Adrenal gland (tissue), 12 donors: Measurements from ENCODE around the gene SFI1. TPM values are rescaled to one million over a fixed set of nuclear protein-coding genes. Genes with fewer than 3 reads are reported as not detected.
A peak's percentile ranks its signal among the peaks of the same experiment; 100 is the strongest.

Source experiments
- DNase-seq, 7 donors: peaks; one replicate each; pipeline ENCODE4 v3.0.0-alpha.2; 2019 to 2020
- H3K27ac ChIP-seq, 5 donors: fragments of 200-600 bp; sonication (generic) in 4 of 5; 1 replicate in 3 of 5; 2 replicates in 2 of 5; pipeline versions ENCODE4 v1.5.1 to v1.8.0; 2016 to 2020; ENCODE audit warnings: mild to moderate bottlenecking in 1 of 5
- H3K27me3 ChIP-seq: fragments of 200-600 bp; 2 replicates; pipeline ENCODE4 v1.8.0; 2021
- H3K36me3 ChIP-seq, 2 donors: fragments of 200-600 bp; replicated peaks in 1 of 2; 1 replicate in 1 of 2; 2 replicates in 1 of 2; pipeline versions ENCODE4 v1.5.1 to v1.8.0; 2018 to 2022
- H3K4me1 ChIP-seq, 2 donors: fragments of 200-600 bp; replicated peaks in 1 of 2; 1 replicate in 1 of 2; 2 replicates in 1 of 2; pipeline versions ENCODE4 v1.5.1 to v1.8.0; 2018 to 2021
- H3K4me3 ChIP-seq, 4 donors: fragments of 200-600 bp; sonication (generic) in 3 of 4; one replicate each; pipeline ENCODE4 v1.5.1; 2016 to 2018
- H3K9me3 ChIP-seq, 3 donors: fragments of 200-600 bp; sonication (generic) in 1 of 3; replicated peaks in 1 of 3; 1 replicate in 2 of 3; 2 replicates in 1 of 3; pipeline versions ENCODE4 v1.5.1 to v1.8.0; 2016 to 2021
- CTCF ChIP-seq, 6 experiments: fragments of 450-650 bp in 4 of 6; fragments of 200-600 bp in 2 of 6; sonication (generic) in 1 of 6; IDR thresholded peaks; 1 replicate in 5 of 6; 2 replicates in 1 of 6; pipeline versions ENCODE4 v1.5.1 to v1.8.0; 2016 to 2021; ENCODE audit warnings: antibody characterized with exemption in 6 of 6, mild to moderate bottlenecking in 2 of 6, moderate library complexity in 1 of 6
- POLR2A ChIP-seq, 2 donors: fragments of 450-650 bp; IDR thresholded peaks; one replicate each; pipeline ENCODE4 v1.6.1; 2017; ENCODE audit warnings: antibody characterized with exemption in 2 of 2, mild to moderate bottlenecking in 2 of 2, moderate library complexity in 1 of 2
- WGBS, 4 donors: extraction: QIAGEN DNeasy Blood & Tissue Kit in 2 of 4; methylation state at CpG; one replicate each; pipeline versions ENCODE4 v1.1.5 to v1.1.7; 2013 to 2017; 5-methylcytosine and 5-hydroxymethylcytosine counted together
- intact Hi-C, 2 donors: fragments of 100-400 bp; cut with DNase I; formaldehyde crosslinking; loops; one replicate each; pipeline versions ENCODE4 v1.14.1 to v1.15.0; 2022 to 2023
- polyA plus RNA-seq, 3 donors: library from polyadenylated mRNA; stranded (reverse); fragments of 200-250 nt in 2 of 3; fragments of 350-450 nt in 1 of 3; fragmentation: Illumina TruSeq in 1 of 3; extraction: RNeasy Lipid Tissue Mini Kit (QIAGEN cat#74804) in 1 of 3; gene quantifications; one replicate each; pipeline ENCODE4 v1.2.3, GENCODE V29; 2013 to 2014
- total RNA-seq, 9 donors: library from RNA; depleted of rRNA in 4 of 9; stranded (reverse); fragments of >200 nt in 4 of 9; fragments of 120-200 nt in 1 of 9; fragmentation: NEBNext Ultra II Directional in 1 of 9; extraction: Animal tissue kit (Norgen Biotek cat#: 25700) in 1 of 9; gene quantifications; one replicate each; pipeline versions ENCODE4 v1.1.0 to v1.2.4, GENCODE V29; 2013 to 2023
- donor health status: healthy with polysubstance abuse.
- donor health status: Bipolar disorder and iron deficiency.
- donor health status: DM: yes; HTN: yes; CAD: no.
- donor health status: DM: no; HTN: no; CAD: no.
- donor health status: DM: no; HTN: no; CAD: no.
- donor health status: DM: yes; HTN: yes; CAD: no.

Gene SFI1
- total and polyA plus RNA-seq, 12 donors = 13.4 to 130 (median 33.1) TPM

- WGBS, 4 donors = 75 to 81% (median 77%) methylated on average over 3 of the region's 3 CpGs
Measured at GRCh38 chr22:31583861-31584485, 87.6 kb downstream of the SFI1 start.

GRCh38 chr22:31584804-31585160 is 88.4 kb downstream of the SFI1 start:
- Histone ChIP-seq H3K9me3 (no peaks in the 10 kb centered on the region), H3K27ac (peak overlapping the region in 3 of 5 donors; percentile 1 to 89 (median 39)), H3K4me3 (no peak overlapping the region), H3K4me1 (peaks cover 10 to 13% of the 10 kb centered on the region in 2 donors), H3K36me3 (peaks cover 0 to 13% of the 10 kb centered on the region in 2 donors), H3K27me3 (no peaks in the 10 kb centered on the region)
- WGBS, 4 donors = 88 to 92% (median 90%) methylated on average over 5 of the region's 5 CpGs
- intact Hi-C loops = no loop called here
- DNase-seq = no peak
- TF ChIP-seq POLR2A (IDR thresholded peaks at IDR 0.05) (no peak), CTCF (IDR thresholded peaks at IDR 0.05) (no peak)

More at GRCh38 chr22:31583861-31584485, 87.6 kb downstream of the SFI1 start:
- H3K4me3 ChIP-seq = no peak overlapping the region
- TF ChIP-seq CTCF (IDR thresholded peaks at IDR 0.05) (no peak), POLR2A (IDR thresholded peaks at IDR 0.05) (no peak)
- peaks cover 0 to 13% of the 10 kb centered on the region in 2 donors for H3K36me3 ChIP-seq
- H3K9me3 ChIP-seq = no peaks in the 10 kb centered on the region
- no peak for DNase-seq
- H3K27ac ChIP-seq = peak overlapping the region in 3 of 5 donors; percentile 1 to 89 (median 39)
- H3K27me3 ChIP-seq = no peaks in the 10 kb centered on the region
- intact Hi-C loops = no loop called here
- peaks cover 10 to 13% of the 10 kb centered on the region in 2 donors for H3K4me1 ChIP-seq

- Histone ChIP-seq H3K27ac (peak overlapping the region in 4 of 5 donors; percentile 1 to 89 (median 52)), H3K4me3 (no peak overlapping the region), H3K27me3 (no peaks in the 10 kb centered on the region), H3K9me3 (no peaks in the 10 kb centered on the region), H3K4me1 (peaks cover 10 to 13% of the 10 kb centered on the region in 2 donors), H3K36me3 (peaks cover 0 to 13% of the 10 kb centered on the region in 2 donors)
- no peak for TF ChIP-seq CTCF (IDR thresholded peaks at IDR 0.05)
- TF ChIP-seq POLR2A (IDR thresholded peaks at IDR 0.05) = no peak
- 48 to 61% (median 56%) methylated on average over 3 of the region's 3 CpGs for WGBS, 4 donors
- peak in 1 of 7 donors; percentile 24 for DNase-seq
- intact Hi-C loops = no loop called here
Measured at GRCh38 chr22:31585161-31585859, 89.0 kb downstream of the SFI1 start.

GRCh38 chr22:31586137-31586920 is 90.0 kb downstream of the SFI1 start:
- H3K27ac ChIP-seq = peak overlapping the region in 3 of 5 donors; percentile 39 to 89 (median 65)
- intact Hi-C loops = no loop called here
- H3K9me3 ChIP-seq = no peaks in the 10 kb centered on the region
- H3K27me3 ChIP-seq = no peaks in the 10 kb centered on the region
- peak in 3 of 7 donors; percentile 5 to 65 (median 28) for DNase-seq
- H3K36me3 ChIP-seq = peaks cover 0 to 13% of the 10 kb centered on the region in 2 donors
- 69 to 80% (median 77%) methylated on average over 7 of the region's 7 CpGs for WGBS, 4 donors
- H3K4me1 ChIP-seq = peaks cover 10 to 13% of the 10 kb centered on the region in 2 donors
- TF ChIP-seq CTCF (IDR thresholded peaks at IDR 0.05) (no peak), POLR2A (IDR thresholded peaks at IDR 0.05) (no peak)
- no peak overlapping the region for H3K4me3 ChIP-seq
